ENCODE measurements around the gene FHL2.

FHL2 gene

DNA sequence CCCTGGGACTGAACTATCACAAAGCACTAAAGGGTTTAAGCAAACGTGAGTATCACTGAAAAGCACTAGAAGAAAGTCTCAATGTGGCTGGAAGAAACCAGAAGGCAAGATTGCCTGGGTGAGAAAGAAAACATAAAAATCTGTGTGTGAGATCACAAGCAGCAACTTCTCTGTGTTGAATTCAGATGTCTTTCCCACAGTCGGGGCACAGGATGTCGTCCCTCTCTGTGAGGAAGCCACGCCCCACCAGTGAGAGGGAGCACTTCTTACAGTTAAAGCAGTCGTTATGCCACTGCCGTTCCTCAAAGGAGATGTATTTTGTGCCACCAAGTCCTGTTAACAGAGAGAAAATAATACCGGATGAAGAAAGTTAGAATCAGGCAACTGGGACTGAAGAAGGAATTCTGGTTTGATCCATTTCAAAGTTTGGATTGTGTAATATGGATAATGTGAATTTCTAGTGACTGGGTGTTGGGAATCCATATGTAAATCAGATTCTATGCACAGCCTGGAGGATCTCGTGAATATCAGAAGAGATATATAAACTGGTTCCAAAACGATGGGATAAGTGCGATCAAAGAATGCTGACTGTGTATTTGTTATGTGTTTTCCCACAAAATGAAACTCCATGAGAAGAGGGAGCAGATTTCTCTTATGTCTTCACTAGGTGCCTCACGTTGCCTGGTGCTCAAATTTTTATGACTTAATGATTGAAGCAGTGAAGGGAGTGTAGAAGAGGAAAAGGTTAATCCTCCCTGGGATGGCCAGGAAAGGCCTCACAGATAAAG is 37.6 kb downstream of the FHL2 start:
- TF ChIP-seq, protein P1, sequence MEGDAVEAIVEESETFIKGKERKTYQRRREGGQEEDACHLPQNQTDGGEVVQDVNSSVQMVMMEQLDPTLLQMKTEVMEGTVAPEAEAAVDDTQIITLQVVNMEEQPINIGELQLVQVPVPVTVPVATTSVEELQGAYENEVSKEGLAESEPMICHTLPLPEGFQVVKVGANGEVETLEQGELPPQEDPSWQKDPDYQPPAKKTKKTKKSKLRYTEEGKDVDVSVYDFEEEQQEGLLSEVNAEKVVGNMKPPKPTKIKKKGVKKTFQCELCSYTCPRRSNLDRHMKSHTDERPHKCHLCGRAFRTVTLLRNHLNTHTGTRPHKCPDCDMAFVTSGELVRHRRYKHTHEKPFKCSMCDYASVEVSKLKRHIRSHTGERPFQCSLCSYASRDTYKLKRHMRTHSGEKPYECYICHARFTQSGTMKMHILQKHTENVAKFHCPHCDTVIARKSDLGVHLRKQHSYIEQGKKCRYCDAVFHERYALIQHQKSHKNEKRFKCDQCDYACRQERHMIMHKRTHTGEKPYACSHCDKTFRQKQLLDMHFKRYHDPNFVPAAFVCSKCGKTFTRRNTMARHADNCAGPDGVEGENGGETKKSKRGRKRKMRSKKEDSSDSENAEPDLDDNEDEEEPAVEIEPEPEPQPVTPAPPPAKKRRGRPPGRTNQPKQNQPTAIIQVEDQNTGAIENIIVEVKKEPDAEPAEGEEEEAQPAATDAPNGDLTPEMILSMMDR (conservative IDR thresholded peaks at IDR 0.05; ENCODE audit: control insufficient read depth, insufficient read depth, low read depth, low read length): no peak
- no peak for DNase-seq (ENCODE audit: low read depth)
- no peak overlapping the region for H3K4me3 ChIP-seq (ENCODE audit: control insufficient read depth, low read depth, low read length)

DNA sequence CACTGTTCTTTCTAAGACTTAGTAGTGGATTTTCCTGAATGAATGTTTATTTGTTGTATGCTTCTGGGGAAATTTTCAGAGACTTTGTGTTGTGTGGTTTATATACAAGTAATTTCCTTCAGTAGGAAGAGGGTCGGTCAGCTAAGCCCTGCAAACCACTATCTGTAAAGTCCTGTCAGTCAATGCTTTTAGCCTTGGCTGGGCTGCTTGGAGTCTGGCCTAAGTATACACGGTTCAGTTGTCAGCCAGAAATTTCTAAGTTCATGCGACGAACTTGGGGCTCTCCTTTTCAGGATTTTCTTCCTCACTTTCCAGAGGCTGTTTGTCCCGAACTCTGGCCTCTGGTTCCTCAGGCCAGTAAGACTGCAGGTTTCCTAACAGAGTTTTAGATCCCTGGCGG is 40.3 kb downstream of the FHL2 start:
- TF ChIP-seq, protein P1 (conservative IDR thresholded peaks at IDR 0.05; ENCODE audit: control insufficient read depth, insufficient read depth, low read depth, low read length): no peak
- H3K4me3 ChIP-seq (ENCODE audit: control insufficient read depth, low read depth, low read length): no peak overlapping the region
- DNase-seq (ENCODE audit: low read depth): no peak

DNA sequence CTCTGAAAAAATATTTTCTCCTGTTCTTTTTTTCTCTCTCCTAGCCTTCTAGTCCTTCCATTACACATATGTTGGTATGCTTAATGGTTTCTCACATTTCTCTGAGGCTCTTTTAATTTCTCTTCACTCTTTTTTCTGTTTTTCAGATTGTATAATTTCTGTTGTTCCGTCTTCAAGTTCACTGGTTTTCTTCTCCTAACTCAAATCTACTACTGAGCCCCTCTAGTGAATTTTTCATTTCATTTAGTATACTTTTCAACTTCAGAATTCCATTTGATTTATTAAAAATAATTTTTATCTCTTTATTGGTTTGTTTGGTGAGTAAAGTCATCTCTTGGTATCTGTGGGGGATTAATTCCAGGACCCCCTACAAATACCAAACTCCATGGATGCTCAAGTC is 41.7 kb downstream of the FHL2 start:
- no peak overlapping the region for H3K4me3 ChIP-seq (ENCODE audit: control insufficient read depth, low read depth, low read length)
- TF ChIP-seq, protein P1 (conservative IDR thresholded peaks at IDR 0.05; ENCODE audit: control insufficient read depth, insufficient read depth, low read depth, low read length): no peak
- DNase-seq (ENCODE audit: low read depth): no peak

DNA sequence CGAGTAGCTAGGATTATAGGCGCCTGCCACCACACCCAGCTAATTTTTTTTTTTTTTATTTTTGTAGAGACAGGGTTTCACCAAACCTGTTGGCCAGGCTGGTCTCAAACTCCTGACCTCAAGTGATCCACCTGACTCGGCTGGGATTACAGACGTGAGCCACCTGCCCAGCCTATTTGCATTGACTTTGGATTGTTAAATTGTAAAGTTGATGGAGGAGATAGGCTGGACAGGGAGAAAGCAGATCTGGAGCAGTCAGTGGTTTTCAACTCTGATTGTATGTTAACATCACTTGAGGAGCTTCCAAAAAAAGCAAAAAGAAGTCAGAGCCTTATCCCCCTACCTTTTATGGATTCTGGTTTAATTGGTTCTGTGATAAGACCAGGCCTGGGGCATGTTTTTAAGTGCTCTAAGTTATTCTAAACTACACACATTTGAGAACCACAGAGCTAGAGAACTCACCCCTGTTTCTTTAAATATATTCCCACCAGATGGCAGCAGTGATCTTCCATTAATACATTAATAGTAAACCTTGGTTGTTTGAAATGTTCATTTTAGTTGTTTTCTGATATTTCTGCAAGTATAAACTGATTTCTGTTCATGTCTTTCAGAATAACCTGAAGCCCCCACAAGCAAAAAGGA is 54.0 kb downstream of the FHL2 start:
- TF ChIP-seq, protein P1 (conservative IDR thresholded peaks at IDR 0.05; ENCODE audit: control insufficient read depth, insufficient read depth, low read depth, low read length): peak; percentile 41
- peak; percentile 59 for DNase-seq (ENCODE audit: low read depth)
- no peak overlapping the region for H3K4me3 ChIP-seq (ENCODE audit: control insufficient read depth, low read depth, low read length)

DNA sequence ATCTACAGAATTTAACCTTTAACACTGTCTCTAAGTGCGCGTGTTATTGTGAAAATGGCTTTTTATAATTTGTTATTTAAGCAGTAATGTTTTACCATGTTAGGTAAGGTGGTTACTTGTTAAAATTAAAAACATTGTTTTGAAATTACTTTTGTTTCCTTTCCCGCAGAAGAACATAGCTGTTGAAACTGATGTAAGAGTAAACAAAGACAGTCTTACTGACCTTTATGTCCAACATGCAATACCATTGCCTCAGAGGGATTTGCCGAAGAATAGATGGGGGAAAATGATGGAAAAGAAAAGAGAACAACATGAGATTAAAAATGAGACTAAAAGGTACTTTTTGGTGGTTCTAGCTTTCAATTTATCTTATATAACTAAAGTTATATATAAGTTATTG is 59.4 kb downstream of the FHL2 start:
- DNase-seq (ENCODE audit: low read depth): no peak
- TF ChIP-seq, protein P1 (conservative IDR thresholded peaks at IDR 0.05; ENCODE audit: control insufficient read depth, insufficient read depth, low read depth, low read length): no peak
- H3K4me3 ChIP-seq (ENCODE audit: control insufficient read depth, low read depth, low read length): no peak overlapping the region

DNA sequence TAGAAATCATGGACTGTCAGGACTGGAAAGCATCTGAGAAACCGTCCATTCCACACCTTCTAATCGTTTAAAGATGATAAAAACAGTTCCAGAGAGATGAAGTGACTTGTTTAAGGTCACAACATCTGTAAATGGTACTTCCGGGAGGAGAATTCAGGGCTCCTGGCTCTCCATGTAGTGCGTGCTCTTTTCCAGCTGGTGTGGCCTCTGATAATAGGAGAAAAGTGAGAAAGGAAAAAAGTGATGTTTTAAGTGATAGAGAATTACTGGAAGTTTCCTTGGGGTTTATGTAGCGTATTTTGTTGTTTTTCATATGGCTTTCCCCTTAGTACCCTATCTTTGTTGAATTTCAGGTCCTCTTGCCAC is 60.8 kb downstream of the FHL2 start:
- TF ChIP-seq, protein P1 (conservative IDR thresholded peaks at IDR 0.05; ENCODE audit: control insufficient read depth, insufficient read depth, low read depth, low read length): no peak
- no peak for DNase-seq (ENCODE audit: low read depth)
- peak overlapping the region; percentile 97 for H3K4me3 ChIP-seq (ENCODE audit: control insufficient read depth, low read depth, low read length)
